Adrenal gland (tissue), 5 donors: ENCODE data around the gene ZNF236.

ENCODE experiments used
- POLR2A ChIP-seq, 2 donors: fragments of 450-650 bp; IDR thresholded peaks; one replicate each; pipeline ENCODE4 v1.6.1; 2017; ENCODE audit warnings: antibody characterized with exemption in 2 of 2, mild to moderate bottlenecking in 2 of 2, moderate library complexity in 1 of 2
- TF ChIP-seq, protein P1 (sequence below), 6 experiments: fragments of 450-650 bp in 4 of 6; fragments of 200-600 bp in 2 of 6; sonication (generic) in 1 of 6; IDR thresholded peaks; 1 replicate in 5 of 6; 2 replicates in 1 of 6; pipeline versions ENCODE4 v1.5.1 to v1.8.0; 2016 to 2021; ENCODE audit warnings: antibody characterized with exemption in 6 of 6, mild to moderate bottlenecking in 2 of 6, moderate library complexity in 1 of 6
- donor health status: DM: no; HTN: no; CAD: no.

DNA sequence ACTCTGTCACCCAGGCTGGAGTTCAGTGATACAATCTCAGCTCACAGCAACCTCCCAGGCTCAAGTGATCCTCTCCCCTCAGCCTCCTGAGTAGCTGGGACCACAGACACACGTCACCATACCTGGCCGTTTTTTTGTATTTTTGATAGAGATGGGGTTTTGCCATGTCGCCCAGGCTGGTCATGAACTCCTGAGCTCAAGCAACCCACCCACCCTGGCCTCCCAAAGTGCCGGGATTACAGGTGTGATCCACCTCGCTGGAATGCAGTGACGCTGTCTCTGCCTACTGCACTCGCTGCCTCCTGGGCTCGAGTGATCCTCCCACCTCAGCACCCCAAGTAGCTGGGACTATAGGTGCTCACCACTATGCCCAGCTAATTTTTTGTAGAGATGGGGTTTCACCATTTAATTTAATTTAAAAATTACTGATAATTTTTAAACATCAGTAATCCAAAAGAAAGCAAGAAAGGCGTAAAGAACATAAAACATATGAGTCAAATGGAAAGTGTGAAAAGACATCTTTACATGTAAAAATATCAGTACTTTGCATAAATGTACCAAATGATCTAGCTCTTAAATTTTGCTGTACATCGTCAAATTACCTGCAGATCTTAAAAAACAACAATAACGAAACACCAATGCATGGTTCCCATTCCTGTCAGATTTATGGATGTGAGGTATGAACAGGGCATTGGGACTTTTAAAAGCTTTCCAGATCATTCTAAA is 2.8 kb upstream of the ZNF236 start:
- TF ChIP-seq, protein P1, sequence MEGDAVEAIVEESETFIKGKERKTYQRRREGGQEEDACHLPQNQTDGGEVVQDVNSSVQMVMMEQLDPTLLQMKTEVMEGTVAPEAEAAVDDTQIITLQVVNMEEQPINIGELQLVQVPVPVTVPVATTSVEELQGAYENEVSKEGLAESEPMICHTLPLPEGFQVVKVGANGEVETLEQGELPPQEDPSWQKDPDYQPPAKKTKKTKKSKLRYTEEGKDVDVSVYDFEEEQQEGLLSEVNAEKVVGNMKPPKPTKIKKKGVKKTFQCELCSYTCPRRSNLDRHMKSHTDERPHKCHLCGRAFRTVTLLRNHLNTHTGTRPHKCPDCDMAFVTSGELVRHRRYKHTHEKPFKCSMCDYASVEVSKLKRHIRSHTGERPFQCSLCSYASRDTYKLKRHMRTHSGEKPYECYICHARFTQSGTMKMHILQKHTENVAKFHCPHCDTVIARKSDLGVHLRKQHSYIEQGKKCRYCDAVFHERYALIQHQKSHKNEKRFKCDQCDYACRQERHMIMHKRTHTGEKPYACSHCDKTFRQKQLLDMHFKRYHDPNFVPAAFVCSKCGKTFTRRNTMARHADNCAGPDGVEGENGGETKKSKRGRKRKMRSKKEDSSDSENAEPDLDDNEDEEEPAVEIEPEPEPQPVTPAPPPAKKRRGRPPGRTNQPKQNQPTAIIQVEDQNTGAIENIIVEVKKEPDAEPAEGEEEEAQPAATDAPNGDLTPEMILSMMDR (IDR thresholded peaks at IDR 0.05), result no peak
- no peak for TF ChIP-seq POLR2A (IDR thresholded peaks at IDR 0.05)
